Stomach smooth muscle (tissue), 2 donors: ENCODE results near the gene RPL12.

Experiments
- H3K27ac ChIP-seq: one replicate; pipeline ENCODE4 v1.7.0; 2013; ENCODE audit warnings: mild to moderate bottlenecking, low read length, inconsistent platforms
- H3K27me3 ChIP-seq, 2 donors: one replicate each; pipeline ENCODE4 v1.7.0; 2013; ENCODE audit warnings: low read length in 2 of 2; ENCODE audit not compliant: insufficient read depth in 2 of 2, control insufficient read depth in 1 of 2
- H3K36me3 ChIP-seq, 2 donors: one replicate each; pipeline ENCODE4 v1.7.0; 2013; ENCODE audit warnings: low read length in 2 of 2; ENCODE audit not compliant: control insufficient read depth in 2 of 2, insufficient read depth in 2 of 2
- H3K4me1 ChIP-seq: one replicate; pipeline ENCODE4 v1.7.0; 2013; ENCODE audit warnings: low read length; ENCODE audit not compliant: control insufficient read depth, insufficient read depth
- H3K4me3 ChIP-seq, 2 donors: one replicate each; pipeline ENCODE4 v1.7.0; 2013; ENCODE audit warnings: low read length in 2 of 2
- H3K9ac ChIP-seq, 2 donors: one replicate each; pipeline ENCODE4 v1.7.0; 2013; ENCODE audit warnings: low read length in 2 of 2, mild to moderate bottlenecking in 1 of 2
- H3K9me3 ChIP-seq, 2 donors: one replicate each; pipeline ENCODE4 v1.7.0; 2013; ENCODE audit warnings: low read length in 2 of 2; ENCODE audit not compliant: control insufficient read depth in 2 of 2
- donor health status: healthy.
- donor health status: Pancreatic carcinoma.

The RPL12 gene

DNA sequence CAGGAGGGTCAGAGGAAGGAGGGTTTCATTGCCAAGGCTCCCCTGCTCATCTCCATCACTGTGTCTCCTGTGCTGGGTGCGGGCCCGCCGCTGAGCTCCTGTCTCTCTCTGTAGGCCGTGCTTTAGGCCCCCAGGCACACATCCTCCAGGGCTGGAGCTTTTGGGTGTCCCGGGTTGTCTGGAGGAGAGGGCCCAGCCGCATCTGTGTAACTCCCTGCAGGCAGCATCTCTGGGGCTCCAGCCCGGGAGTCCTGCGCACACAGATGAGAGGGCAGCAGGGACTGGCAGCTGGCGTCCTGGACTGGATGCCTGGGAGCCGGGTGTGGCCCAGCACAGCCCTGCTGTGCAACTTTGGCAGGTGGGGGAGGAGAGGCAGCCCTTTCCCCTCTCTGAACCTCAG is 40.3 kb upstream of the RPL12 start:
- Histone ChIP-seq H3K27ac (no peak overlapping the region), H3K9ac (no peak overlapping the region), H3K36me3 (peaks cover 36 to 56% of the 10 kb centered on the region in 2 donors)

GRCh38 chr9:127490535-127491230 is 39.5 kb upstream of the RPL12 start:
- no peaks in the 10 kb centered on the region for H3K27me3 ChIP-seq
- no peaks in the 10 kb centered on the region for H3K9me3 ChIP-seq
- H3K27ac ChIP-seq: no peak overlapping the region
- peaks cover 7% of the 10 kb centered on the region for H3K4me1 ChIP-seq
- no peak overlapping the region for H3K4me3 ChIP-seq
- no peak overlapping the region for H3K9ac ChIP-seq
- H3K36me3 ChIP-seq: peaks cover 36 to 58% of the 10 kb centered on the region in 2 donors

More for the DNA sequence above, 40.3 kb upstream of the RPL12 start:
- Histone ChIP-seq H3K4me3 (no peak overlapping the region), H3K4me1 (peaks cover 9% of the 10 kb centered on the region), H3K27me3 (no peaks in the 10 kb centered on the region), H3K9me3 (no peaks in the 10 kb centered on the region)

- H3K36me3 ChIP-seq: peaks cover 37 to 58% of the 10 kb centered on the region in 2 donors
- H3K4me1 ChIP-seq: no peaks in the 10 kb centered on the region
- no peak overlapping the region for H3K4me3 ChIP-seq
- H3K9me3 ChIP-seq: no peaks in the 10 kb centered on the region
- no peaks in the 10 kb centered on the region for H3K27me3 ChIP-seq
- no peak overlapping the region for H3K27ac ChIP-seq
- no peak overlapping the region for H3K9ac ChIP-seq
Measured at GRCh38 chr9:127489471-127490115, 38.4 kb upstream of the RPL12 start.

GRCh38 chr9:127488946-127489345 is 37.7 kb upstream of the RPL12 start:
- no peak overlapping the region for H3K9ac ChIP-seq
- H3K4me1 ChIP-seq: no peaks in the 10 kb centered on the region
- H3K9me3 ChIP-seq: no peaks in the 10 kb centered on the region
- peaks cover 37 to 56% of the 10 kb centered on the region in 2 donors for H3K36me3 ChIP-seq
- no peaks in the 10 kb centered on the region for H3K27me3 ChIP-seq
- no peak overlapping the region for H3K4me3 ChIP-seq
- no peak overlapping the region for H3K27ac ChIP-seq

GRCh38 chr9:127485995-127486394 is 34.8 kb upstream of the RPL12 start:
- Histone ChIP-seq H3K27me3 (no peaks in the 10 kb centered on the region), H3K36me3 (peaks cover 42 to 47% of the 10 kb centered on the region in 2 donors), H3K27ac (no peak overlapping the region), H3K9ac (no peak overlapping the region), H3K4me3 (no peak overlapping the region), H3K4me1 (no peaks in the 10 kb centered on the region), H3K9me3 (no peaks in the 10 kb centered on the region)

GRCh38 chr9:127482662-127483061 is 31.5 kb upstream of the RPL12 start:
- Histone ChIP-seq H3K9ac (no peak overlapping the region), H3K4me3 (no peak overlapping the region), H3K27ac (no peak overlapping the region), H3K9me3 (no peaks in the 10 kb centered on the region), H3K36me3 (peaks cover 51 to 52% of the 10 kb centered on the region in 2 donors), H3K27me3 (no peaks in the 10 kb centered on the region), H3K4me1 (no peaks in the 10 kb centered on the region)

DNA sequence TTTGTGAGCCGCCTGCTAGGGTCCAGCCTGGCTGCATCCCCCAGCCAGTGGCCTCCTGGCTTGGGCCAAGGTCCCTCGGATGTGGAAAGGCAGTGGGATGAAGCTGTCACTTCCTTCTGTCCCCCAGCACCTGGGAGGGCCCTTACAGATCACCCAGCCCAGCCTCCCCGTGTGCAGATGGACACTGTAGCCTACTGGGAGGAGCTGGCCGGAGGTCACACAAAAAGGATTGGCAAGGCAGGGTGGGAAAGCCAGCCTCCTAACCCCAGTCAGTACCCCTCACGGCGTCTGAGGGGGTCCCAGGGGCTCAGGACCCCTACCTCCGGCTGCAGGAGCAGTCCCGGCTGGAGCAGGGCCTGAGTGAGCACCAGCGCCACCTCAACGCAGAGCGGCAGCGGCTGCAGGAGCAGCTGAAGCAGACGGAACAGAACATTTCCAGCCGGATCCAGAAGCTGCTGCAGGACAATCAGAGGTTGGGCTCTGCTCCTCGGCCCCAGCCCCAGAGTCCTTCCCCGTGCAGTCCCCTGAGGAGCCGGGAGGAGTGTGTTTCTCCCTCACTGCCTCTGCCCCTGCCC is 28.4 kb upstream of the RPL12 start:
- Histone ChIP-seq H3K27me3 (no peaks in the 10 kb centered on the region), H3K4me3 (no peak overlapping the region), H3K27ac (no peak overlapping the region), H3K4me1 (no peaks in the 10 kb centered on the region), H3K9me3 (no peaks in the 10 kb centered on the region), H3K9ac (no peak overlapping the region), H3K36me3 (peaks cover 40% of the 10 kb centered on the region in 2 donors)

DNA sequence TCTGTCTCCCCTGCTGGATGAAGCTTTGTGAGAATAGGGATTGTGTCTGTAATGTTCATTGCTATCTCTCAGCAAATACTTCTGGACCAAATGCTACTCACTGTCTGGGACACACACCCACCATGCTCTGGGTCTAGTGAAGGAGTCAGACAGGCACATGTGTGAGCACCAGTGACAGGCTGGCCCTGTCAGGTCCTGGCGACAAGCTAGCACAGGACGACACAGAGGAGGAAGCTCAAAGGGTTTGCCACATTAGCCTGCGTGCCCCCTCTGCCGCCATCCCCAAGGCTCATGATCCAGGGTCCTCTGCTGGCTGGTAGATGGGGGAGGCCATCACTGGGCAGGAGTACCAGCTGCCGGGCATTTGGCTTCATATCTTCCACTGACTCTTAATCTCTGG is 23.4 kb upstream of the RPL12 start:
- no peak overlapping the region for H3K27ac ChIP-seq
- H3K9me3 ChIP-seq: no peaks in the 10 kb centered on the region
- H3K4me3 ChIP-seq: no peak overlapping the region
- H3K36me3 ChIP-seq: peaks cover 40 to 42% of the 10 kb centered on the region in 2 donors
- no peak overlapping the region for H3K9ac ChIP-seq
- no peaks in the 10 kb centered on the region for H3K4me1 ChIP-seq
- H3K27me3 ChIP-seq: no peaks in the 10 kb centered on the region

- Histone ChIP-seq H3K9ac (no peak overlapping the region), H3K9me3 (no peaks in the 10 kb centered on the region), H3K4me3 (no peak overlapping the region), H3K27me3 (no peaks in the 10 kb centered on the region), H3K4me1 (no peaks in the 10 kb centered on the region), H3K27ac (no peak overlapping the region), H3K36me3 (peaks cover 34 to 35% of the 10 kb centered on the region in 2 donors)
Measured at GRCh38 chr9:127473932-127474331, 22.7 kb upstream of the RPL12 start.

GRCh38 chr9:127473501-127473900 is 22.3 kb upstream of the RPL12 start:
- Histone ChIP-seq H3K4me1 (no peaks in the 10 kb centered on the region), H3K36me3 (peaks cover 32 to 33% of the 10 kb centered on the region in 2 donors), H3K4me3 (no peak overlapping the region), H3K27ac (no peak overlapping the region), H3K9ac (no peak overlapping the region), H3K9me3 (no peaks in the 10 kb centered on the region), H3K27me3 (no peaks in the 10 kb centered on the region)

DNA sequence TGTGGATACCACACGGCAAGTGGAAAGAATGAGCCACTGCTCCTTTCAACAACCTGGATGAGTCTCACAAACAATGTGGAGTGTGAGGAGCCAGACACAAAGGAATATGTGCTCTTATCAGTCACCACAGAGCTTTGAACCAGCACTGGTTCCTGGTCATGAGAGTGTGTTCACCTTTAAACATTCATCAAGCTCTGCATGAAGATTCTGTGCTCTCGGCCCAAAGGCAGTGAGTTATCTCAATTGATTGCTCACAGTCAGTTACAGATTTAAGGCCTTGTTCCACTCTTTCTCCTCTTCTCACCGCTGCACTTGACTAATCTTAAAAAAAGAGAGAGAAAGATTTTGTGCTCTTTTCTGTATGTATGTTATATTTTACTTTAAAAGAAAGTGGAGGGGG is 19.5 kb upstream of the RPL12 start:
- H3K4me1 ChIP-seq: no peaks in the 10 kb centered on the region
- peaks cover 31 to 37% of the 10 kb centered on the region in 2 donors for H3K36me3 ChIP-seq
- H3K9ac ChIP-seq: no peak overlapping the region
- no peak overlapping the region for H3K27ac ChIP-seq
- H3K4me3 ChIP-seq: no peak overlapping the region
- H3K9me3 ChIP-seq: no peaks in the 10 kb centered on the region
- no peaks in the 10 kb centered on the region for H3K27me3 ChIP-seq
